Iris pigment epithelial cell (primary cell): ENCODE results near the gene CHST4.
"Not testable (repeated sequence)": the region's sequence is repeated elsewhere in the genome, so short reads cannot be mapped to it uniquely, and the experiment has no call there.

Source experiments
- DNase-seq: peaks from one replicate; pipeline ENCODE4 v3.0.0-alpha.2; 2011; ENCODE audit warnings: low read depth

Gene CHST4

GRCh38 chr16:71526111-71526631, at the start of gene CHST4:
CHST4 (plus strand) TSS chr16:71526426; CDS start chr16:71536678, 10,252 bp downstream.
- DNase-seq, result peak; percentile 75

DNA sequence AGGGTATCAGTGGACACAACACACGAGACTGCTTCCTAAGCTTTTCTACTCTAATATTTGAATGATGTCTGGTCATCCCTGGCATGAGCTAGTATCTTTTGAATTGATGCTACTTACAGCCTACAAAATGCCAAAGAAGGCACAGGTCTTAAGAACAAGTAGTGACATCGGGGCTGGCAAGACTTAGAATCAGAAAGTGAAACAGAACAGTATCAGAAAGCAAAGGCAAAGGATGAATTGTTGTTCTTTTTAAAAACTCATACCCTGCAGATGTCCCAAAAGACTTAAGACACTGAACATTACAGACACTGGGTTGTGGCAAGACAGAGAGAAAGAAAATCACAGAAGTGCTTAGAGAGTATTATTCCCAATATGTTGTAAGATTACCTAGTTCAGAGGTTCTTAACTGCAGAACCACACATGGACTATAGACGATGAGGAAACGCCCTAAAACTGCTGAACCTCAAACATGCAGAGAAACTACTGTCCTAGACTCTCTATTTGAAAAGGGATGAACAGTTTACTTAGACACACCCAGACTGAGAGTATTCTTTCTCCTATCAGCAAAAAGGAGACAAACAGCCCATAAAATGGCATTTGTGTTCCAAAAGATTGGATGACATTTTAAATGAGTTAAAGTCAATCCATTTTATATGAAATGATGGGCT, 49.6 kb upstream of the CHST4 start:
- DNase-seq, result no peak

DNA sequence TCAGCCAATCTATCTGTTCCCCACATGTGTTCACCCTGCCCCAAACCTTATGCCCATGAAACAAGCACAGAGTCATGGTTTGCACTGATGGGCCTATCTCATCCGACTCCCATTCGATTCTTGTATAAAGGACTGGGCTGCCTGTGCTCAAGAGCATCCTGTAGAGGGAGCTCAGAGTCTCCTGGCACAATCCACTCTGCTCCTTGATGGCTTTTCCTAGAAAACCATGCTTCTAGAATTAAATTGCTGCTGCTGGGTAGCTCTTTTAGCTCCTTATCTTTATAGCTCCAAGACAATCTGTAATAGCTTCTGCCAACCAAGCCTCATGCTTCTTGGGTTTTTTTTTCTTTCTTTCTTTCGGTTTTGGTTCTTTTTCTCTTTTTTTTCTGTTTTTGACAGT, 46.8 kb upstream of the CHST4 start:
- DNase-seq, result peak; percentile 56

DNA sequence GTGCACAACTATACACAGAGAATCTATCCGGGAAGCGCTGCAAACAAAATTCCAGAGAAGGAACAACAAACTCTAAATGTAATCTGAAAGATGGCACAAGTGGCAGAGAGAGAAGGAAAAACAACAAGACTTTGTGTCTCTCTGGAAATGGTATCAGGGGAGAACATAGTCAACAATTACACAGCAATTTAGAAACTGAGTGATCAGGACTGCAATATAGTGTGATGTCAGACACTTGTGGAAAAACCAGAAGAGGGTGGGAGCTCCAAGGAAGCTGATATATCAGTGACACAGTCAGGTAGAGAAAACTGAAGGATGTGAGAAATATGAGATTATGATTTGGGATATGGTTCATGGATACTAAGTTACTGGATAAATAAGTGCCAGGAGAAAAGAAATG, 45.3 kb upstream of the CHST4 start:
- no peak for DNase-seq

DNA sequence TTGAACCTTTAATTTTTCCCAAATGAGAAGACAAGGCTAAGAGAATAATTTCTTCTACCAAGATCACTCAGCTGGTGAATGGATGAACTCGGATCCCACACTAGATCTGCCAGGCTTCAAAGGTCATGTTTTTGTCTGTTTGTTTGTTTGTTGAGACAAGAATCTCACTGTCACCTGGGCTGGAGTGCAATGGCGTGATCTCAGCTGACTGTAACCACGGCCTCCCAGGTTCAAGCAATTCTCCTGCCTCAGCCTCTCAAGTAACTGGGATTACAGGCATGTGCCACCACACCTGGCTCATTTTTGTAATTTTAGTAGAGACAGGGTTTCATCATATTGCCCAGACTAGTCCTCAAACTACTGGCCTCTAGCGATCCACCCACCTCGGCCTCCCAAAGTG, 43.7 kb upstream of the CHST4 start:
- DNase-seq, result no peak

DNA sequence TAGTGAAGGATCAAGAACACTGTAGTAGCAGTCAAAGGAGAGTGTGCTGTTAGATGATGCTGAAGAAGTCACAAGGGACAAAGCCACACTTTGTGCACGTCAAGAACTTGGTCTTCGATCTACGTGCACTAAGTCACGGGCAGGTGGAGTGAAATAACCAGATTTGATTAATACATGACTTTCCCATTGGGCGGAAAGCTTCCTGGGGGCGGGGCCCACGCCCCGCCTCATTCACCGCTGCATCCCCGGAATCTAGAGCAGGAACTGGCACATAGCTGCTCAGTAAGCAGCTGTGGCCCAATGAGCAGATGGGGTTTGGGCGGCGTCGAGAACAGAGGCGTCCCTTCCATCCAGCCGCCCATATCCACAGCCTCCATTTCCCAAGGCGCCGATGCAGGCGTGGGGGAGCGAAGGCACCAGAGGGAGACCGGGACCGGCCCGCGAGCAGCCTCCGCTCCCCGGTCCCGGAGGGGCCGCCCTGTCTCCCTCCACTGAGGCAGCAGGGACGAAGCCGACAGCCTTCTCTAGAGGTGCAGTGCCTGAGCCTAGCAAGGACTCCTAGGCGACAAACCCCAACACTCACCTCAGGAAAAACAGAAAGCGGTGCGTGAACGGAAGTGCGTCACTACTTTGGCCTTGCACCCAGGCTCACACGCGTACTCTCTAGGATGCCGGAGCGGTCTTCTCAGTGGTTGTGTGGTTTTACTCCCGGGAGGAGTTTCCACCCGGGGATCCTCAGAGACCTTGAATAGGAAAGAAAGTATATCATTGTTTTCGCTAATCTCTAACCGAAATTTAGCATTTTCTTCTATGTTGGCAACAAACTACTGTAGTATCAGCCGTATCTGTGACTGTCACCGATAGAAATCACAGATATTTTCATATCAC, 42.0 kb upstream of the CHST4 start:
- DNase-seq, result peak; percentile 96

GRCh38 chr16:71489122-71489521, 37.1 kb upstream of the CHST4 start, which contains the start of gene ZNF19:
ZNF19 (minus strand) TSS chr16:71489324; CDS start chr16:71482114, 7,210 bp downstream.
- DNase-seq, result no peak

GRCh38 chr16:71490361-71490760, 35.9 kb upstream of the CHST4 start:
- DNase-seq, result no peak

- DNase-seq, result no peak
Observed at GRCh38 chr16:71491054-71491453, 35.2 kb upstream of the CHST4 start.

GRCh38 chr16:71492786-71493185, 33.4 kb upstream of the CHST4 start:
- DNase-seq, result no peak

DNA sequence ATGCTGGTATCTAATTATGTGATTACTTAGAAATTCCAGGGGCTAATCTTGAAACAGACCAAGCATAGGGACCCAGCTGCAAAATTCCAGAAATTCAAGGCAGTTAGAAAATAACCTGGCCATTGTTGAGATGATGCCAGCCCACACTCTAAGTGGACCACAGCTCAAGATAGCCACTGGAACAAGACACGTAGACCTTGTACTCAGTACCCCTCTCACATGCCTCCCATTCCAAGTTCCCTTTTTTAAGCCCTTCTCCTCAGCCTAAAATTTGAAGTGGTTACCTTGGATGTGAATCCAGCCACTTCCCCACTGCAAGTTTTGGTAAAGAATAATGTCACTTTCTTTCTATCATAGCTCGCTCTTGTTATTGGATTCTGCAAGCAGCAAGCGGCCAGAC, 33.0 kb upstream of the CHST4 start:
- DNase-seq, result no peak

- DNase-seq, result no peak
Observed at GRCh38 chr16:71498031-71498430, 28.2 kb upstream of the CHST4 start.

DNA sequence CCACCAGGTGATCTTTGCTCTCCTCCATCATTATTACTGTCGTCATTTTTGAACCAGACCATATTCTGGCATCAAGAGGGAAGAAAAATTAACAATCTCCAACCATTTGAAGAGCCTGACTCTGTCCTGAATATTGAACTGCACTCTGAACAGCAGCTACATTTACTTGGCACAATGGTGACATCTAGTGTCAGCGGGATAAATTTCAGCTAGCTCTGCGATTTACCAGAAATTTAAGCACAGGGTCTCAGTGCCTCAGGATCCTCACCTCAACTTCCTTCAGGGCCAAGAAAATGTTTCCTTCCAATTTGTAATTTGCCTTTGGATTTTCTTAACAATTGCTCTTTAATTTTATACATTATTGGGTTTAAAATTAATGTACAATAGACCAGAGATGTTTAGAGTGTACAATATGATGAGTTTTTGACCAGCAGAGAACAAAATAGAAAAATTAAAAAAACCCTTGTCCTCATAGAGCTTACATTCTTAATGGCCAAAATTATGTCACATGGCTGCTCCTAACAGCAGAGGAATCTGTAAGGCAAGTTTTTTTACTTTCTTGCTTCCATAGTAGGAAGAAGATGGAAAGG, 26.4 kb upstream of the CHST4 start:
- DNase-seq, result peak; percentile 62

DNA sequence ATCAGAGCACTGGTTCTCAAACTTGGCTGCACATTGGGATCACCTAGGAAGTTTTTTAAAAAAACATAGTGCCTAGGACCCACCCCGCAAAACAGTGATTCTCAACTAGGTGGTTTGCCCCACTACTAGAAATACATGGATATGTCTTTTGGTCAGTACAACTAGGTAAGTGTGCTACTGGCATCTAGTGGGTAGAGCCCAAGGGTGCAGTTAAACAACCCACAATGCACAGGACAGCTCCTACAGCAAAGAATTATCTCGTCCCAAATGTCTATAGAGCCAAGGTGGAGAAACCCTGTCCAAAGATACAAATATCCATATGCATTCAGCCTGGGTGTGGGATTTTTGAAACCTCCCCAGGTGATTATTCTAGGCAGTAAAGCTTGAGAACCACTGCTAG, 25.3 kb upstream of the CHST4 start:
- no peak for DNase-seq

DNA sequence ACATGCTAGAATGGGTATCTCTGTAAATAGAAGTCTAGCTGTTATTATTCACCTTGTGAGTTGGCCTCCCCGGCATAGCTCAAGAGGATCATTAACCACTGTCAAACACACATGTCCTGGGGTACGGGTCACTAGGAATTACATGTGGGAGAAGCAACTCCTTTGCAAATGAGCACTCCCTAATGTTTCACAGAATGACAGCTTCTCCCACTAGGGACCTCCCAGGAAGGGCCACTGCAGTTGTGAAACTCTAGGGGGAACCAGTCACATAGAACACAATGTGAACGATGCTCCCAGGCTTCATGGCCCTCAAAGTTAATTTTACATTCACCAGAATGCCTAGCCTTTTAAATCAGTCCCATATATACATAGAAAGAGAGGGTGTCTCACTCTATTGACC, 24.7 kb upstream of the CHST4 start:
- DNase-seq, result no peak

- not testable (repeated sequence) for DNase-seq
Observed at GRCh38 chr16:71504051-71504450, 22.2 kb upstream of the CHST4 start.

DNA sequence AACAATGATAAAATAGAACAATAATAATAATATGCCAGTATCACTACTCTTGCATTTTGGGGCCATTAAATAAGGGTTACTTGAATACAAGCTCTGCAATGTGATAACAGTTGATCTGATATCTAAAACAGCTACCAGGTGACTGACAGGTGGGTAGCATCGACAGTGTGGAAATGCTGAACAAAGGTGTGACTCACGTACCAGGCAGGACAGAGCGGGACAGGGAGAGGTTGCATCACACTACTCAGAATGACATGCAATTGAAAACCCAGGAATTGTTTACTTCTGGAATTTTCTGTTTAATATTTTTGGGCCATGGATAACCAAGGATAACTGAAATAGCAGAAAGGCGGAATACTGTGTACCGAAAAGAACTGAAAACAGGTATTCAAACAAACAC, 21.3 kb upstream of the CHST4 start:
- no peak for DNase-seq

DNA sequence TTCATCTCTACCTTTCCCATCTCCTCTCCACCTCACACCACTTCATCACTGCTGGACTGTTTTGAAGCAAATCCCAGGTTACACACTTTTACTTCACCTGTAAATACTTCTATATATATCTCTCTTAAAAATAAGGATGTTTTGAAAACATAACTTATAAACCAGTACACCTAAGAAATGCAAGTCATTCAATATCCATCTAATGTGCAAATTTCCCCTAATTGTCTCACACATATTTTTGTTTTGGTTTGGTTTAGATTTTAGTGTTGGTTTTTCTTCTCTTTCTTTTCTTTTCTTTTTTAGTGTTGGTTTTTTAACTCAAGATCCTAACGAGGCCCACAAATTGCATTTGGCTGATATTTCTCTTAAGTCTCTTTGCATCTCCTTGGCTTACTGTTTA, 19.2 kb upstream of the CHST4 start:
- DNase-seq, result no peak

GRCh38 chr16:71513302-71513701, 12.9 kb upstream of the CHST4 start:
- no peak for DNase-seq

- no peak for DNase-seq
Observed at GRCh38 chr16:71514476-71514875, 11.8 kb upstream of the CHST4 start.

GRCh38 chr16:71515026-71515425, 11.2 kb upstream of the CHST4 start:
- DNase-seq, result no peak

GRCh38 chr16:71520550-71520949, 5.7 kb upstream of the CHST4 start:
- no peak for DNase-seq
